ENCODE results near the gene IFIT2.
"Not testable (repeated sequence)": the region's sequence is repeated elsewhere in the genome, so short reads cannot be mapped to it uniquely, and the experiment has no call there.

IFIT2 gene

GRCh38 chr10:89280508-89280907, 21.3 kb upstream of the IFIT2 start:
- no peak for TF ChIP-seq CTCF (IDR thresholded peaks at IDR 0.05; ENCODE audit: low read depth, low read length)
- TF ChIP-seq MYC (IDR thresholded peaks at IDR 0.05; ENCODE audit: low read depth, low read length), result no peak
- no peak for TF ChIP-seq POLR2A (IDR thresholded peaks at IDR 0.05; ENCODE audit: extremely low read depth, insufficient read length)
- TF ChIP-seq MAX (IDR thresholded peaks at IDR 0.05; ENCODE audit: low read depth, low read length), result no peak
- DNase-seq (ENCODE audit: low read depth), result no peak
- no peak overlapping the region for H3K4me3 ChIP-seq (ENCODE audit: low read depth, low read length)

- no peak overlapping the region for H3K4me3 ChIP-seq (ENCODE audit: low read depth, low read length)
- no peak for DNase-seq (ENCODE audit: low read depth)
- TF ChIP-seq POLR2A (IDR thresholded peaks at IDR 0.05; ENCODE audit: extremely low read depth, insufficient read length), result no peak
- TF ChIP-seq MYC (IDR thresholded peaks at IDR 0.05; ENCODE audit: low read depth, low read length), result no peak
- TF ChIP-seq MAX (IDR thresholded peaks at IDR 0.05; ENCODE audit: low read depth, low read length), result no peak
- no peak for TF ChIP-seq CTCF (IDR thresholded peaks at IDR 0.05; ENCODE audit: low read depth, low read length)
These were observed 20.0 kb upstream of the IFIT2 start for GRCh38 chr10:89281606-89282395.

- no peak overlapping the region for H3K4me3 ChIP-seq (ENCODE audit: low read depth, low read length)
- no peak for TF ChIP-seq CTCF (IDR thresholded peaks at IDR 0.05; ENCODE audit: low read depth, low read length)
These were observed 18.6 kb upstream of the IFIT2 start for GRCh38 chr10:89283025-89283935.

GRCh38 chr10:89283936-89284475, 17.8 kb upstream of the IFIT2 start:
- TF ChIP-seq CTCF (IDR thresholded peaks at IDR 0.05; ENCODE audit: low read depth, low read length) (no peak), POLR2A (IDR thresholded peaks at IDR 0.05; ENCODE audit: extremely low read depth, insufficient read length) (no peak), MYC (IDR thresholded peaks at IDR 0.05; ENCODE audit: low read depth, low read length) (no peak), MAX (IDR thresholded peaks at IDR 0.05; ENCODE audit: low read depth, low read length) (no peak)
- DNase-seq (ENCODE audit: low read depth), result no peak
- H3K4me3 ChIP-seq (ENCODE audit: low read depth, low read length), result no peak overlapping the region

More at GRCh38 chr10:89283025-89283935, 18.6 kb upstream of the IFIT2 start:
- no peak for DNase-seq (ENCODE audit: low read depth)

- DNase-seq (ENCODE audit: low read depth); H3K4me3 ChIP-seq (ENCODE audit: low read depth, low read length): not testable (repeated sequence)
These were observed 17.1 kb upstream of the IFIT2 start for GRCh38 chr10:89284711-89285110.

GRCh38 chr10:89285303-89285702, 16.5 kb upstream of the IFIT2 start:
- not testable (repeated sequence) for DNase-seq (ENCODE audit: low read depth); H3K4me3 ChIP-seq (ENCODE audit: low read depth, low read length)

Measured in NB4 (cell line).